BE2C (cell line): Measurements from ENCODE around the gene LBR.

Experiments
- DNase-seq: peaks from one replicate; pipeline ENCODE4 v3.0.0-alpha.2; 2020
- H3K27me3 ChIP-seq: fragments of 250-450 bp; sonication (Bioruptor Pico); 2 replicates; pipeline ENCODE4 v1.5.1; 2020; ENCODE audit warnings: mild to moderate bottlenecking
- H3K36me3 ChIP-seq: fragments of 250-450 bp; sonication (Bioruptor Pico); 2 replicates; pipeline ENCODE4 v1.5.1; 2020; ENCODE audit warnings: mild to moderate bottlenecking
- H3K4me1 ChIP-seq: fragments of 250-450 bp; sonication (Bioruptor Pico); 2 replicates; pipeline ENCODE4 v1.5.1; 2020
- H3K4me3 ChIP-seq: 2 replicates; pipeline ENCODE4 v1.5.1; 2011; ENCODE audit warnings: low read depth, low read length
- H3K9me3 ChIP-seq: fragments of 250-450 bp; sonication (Bioruptor Pico); 2 replicates; pipeline ENCODE4 v1.5.1; 2020
- TF ChIP-seq, protein P1 (sequence below): IDR thresholded peaks from 2 replicates; pipeline ENCODE4 v1.5.1; 2012; ENCODE audit warnings: mild to moderate bottlenecking, low read depth, low read length

Gene LBR

DNA sequence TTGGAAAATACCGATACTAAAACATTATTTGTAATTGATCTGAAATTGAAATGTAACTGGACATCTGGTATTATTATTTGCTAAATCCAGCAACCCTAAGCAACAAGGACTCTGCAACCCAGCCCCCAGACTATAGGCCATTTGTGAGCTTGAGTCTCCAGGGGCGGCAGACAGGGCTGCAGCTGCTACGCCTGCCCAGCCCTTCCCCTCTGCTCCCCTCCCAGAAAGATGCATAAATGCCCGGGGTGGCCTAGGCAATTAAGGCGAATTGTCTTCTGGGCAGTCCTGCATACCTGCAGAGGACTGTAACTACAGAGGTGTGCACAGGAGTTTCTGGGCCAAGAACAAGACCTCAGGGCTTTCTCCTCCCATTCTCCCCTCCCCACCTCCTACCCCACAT lies 41.2 kb upstream of the LBR start:
- Histone ChIP-seq H3K9me3 (no peaks in the 10 kb centered on the region), H3K4me1 (peaks cover 6% of the 10 kb centered on the region), H3K36me3 (no peaks in the 10 kb centered on the region), H3K4me3 (no peak overlapping the region), H3K27me3 (no peaks in the 10 kb centered on the region)
- no peak for DNase-seq
- TF ChIP-seq, protein P1, sequence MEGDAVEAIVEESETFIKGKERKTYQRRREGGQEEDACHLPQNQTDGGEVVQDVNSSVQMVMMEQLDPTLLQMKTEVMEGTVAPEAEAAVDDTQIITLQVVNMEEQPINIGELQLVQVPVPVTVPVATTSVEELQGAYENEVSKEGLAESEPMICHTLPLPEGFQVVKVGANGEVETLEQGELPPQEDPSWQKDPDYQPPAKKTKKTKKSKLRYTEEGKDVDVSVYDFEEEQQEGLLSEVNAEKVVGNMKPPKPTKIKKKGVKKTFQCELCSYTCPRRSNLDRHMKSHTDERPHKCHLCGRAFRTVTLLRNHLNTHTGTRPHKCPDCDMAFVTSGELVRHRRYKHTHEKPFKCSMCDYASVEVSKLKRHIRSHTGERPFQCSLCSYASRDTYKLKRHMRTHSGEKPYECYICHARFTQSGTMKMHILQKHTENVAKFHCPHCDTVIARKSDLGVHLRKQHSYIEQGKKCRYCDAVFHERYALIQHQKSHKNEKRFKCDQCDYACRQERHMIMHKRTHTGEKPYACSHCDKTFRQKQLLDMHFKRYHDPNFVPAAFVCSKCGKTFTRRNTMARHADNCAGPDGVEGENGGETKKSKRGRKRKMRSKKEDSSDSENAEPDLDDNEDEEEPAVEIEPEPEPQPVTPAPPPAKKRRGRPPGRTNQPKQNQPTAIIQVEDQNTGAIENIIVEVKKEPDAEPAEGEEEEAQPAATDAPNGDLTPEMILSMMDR = no peak

DNA sequence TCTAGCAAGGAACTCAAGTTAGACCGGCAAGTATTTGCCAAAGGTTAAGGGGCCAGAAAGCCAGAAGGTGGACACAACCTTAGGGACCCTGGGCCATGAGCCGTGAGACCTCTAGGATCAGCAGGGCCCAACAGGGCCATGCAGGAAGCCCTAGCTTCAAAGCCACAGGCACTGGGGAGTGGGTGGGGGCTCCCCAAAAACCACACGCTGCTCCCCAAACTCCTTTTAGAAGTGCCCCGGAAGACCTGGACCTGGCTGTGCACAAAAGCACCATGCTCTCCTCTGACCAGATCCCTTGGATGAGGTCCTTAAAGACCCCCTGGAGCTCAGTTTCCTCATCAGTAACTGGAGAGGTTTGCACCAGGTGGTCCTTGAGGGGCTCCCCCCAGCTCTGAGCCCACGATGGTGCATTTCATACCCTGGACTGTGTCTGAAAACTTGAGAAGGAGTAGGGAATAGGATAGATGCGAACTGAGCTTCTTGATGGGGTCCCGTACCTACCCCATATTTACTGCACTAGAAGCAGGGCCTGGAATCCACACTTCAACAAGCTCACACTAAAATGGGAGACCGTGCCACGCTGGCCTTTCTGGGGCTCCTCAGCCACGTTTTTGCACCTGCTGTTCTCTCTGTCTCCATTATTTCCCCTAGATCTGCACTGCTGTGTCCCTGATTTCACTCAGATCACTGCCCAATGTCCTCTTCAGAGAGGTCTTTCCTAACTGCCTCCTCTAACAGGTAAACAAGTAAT lies 40.6 kb upstream of the LBR start:
- Histone ChIP-seq H3K27me3 (no peaks in the 10 kb centered on the region), H3K4me3 (no peak overlapping the region), H3K9me3 (no peaks in the 10 kb centered on the region), H3K4me1 (peaks cover 12% of the 10 kb centered on the region), H3K36me3 (no peaks in the 10 kb centered on the region)
- TF ChIP-seq, protein P1 = no peak
- DNase-seq = no peak

DNA sequence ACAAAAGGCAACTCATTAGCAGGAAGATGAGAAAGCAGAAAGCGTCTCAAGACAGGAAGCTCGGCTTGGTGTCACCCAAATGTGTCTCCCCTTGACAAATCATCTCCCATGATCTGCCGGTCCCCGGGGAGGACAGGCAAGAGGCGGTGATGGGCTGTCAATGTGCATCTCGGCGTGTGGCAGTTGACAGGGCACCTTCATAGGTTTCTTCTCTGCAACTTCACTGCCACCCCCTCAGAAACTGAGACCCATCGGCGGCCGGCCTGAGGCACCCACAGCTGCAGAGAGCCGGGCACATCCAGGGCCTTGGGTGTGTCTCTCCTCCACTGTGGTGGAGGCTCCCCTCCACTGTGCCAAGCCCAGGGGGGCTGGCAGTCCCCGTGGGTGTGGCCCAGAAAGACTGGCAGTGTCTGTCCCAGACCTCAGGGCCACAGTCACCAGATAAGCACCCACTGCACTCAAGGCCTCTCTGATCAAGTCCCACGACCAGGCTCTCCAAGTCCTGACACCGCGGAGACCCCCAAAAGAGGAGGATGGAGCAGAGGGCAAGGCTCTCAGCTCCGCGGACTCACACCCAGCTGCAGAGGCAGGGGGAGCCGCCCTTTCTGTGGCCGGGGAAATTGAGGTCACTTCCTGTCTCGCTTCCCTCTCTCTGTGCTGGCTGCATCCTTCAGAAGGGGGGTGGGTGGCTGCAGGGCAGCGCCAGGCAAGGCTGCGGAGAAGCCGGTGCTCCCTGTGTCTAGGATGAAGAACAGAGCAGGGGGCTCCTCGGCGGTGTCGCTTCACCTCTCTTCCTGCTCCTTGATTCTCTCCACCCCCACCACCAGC lies 39.6 kb upstream of the LBR start:
- Histone ChIP-seq H3K36me3 (no peaks in the 10 kb centered on the region), H3K9me3 (no peaks in the 10 kb centered on the region), H3K27me3 (no peaks in the 10 kb centered on the region), H3K4me1 (peaks cover 21% of the 10 kb centered on the region), H3K4me3 (no peak overlapping the region)
- TF ChIP-seq, protein P1 = no peak
- DNase-seq = no peak

DNA sequence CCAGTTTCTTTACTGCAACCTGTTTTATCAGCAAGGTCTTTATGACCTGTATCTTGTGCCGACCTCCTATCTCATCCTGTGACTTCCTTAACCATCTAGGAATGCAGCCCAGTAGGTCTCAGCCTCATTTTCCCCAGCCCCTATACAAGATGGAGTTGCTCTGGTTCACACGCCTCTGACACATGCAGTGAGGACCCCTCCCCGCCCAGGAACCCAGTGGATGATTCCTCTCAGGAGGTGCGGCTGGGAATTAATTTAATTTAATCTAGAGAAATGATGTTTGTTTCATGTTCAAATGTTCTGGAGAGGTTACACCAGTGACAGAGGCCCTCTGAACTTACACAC lies 39.0 kb upstream of the LBR start:
- Histone ChIP-seq H3K36me3 (no peaks in the 10 kb centered on the region), H3K27me3 (no peaks in the 10 kb centered on the region)
- no peak for DNase-seq

DNA sequence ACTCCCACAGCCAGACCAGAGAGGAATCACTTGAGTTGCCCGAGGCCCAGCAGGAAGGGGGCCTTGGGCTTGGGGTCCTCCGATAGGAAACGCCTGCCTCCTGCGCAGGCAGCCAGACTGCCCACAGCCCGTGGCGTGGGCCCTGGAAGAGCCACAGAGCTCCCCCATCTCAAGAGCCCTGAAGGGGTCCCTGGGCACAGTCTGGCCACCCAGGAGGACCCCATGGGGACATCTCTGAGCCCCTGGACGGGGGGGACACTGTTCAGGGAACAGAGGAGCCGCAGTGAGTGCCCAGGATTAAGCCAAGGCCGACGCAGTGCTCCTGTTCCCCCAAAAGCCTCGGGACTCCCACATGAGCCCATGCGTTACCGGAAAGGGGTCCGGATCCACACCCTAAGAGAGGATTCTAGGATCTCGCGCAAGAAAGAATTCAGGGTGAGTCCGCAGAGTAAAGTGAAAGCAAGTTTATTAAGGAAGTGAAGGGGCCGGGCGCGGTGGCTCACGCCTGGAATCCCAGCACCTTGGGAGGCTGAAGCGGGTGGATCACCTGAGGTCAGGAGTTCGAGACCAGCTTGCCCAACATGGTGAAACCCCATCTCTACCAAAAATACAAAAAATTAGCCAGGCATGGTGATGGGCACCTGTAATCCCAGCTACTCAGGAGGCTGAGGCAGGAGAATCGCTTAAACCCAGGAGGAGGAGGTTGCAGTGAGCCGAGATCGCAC lies 38.1 kb upstream of the LBR start:
- peaks cover 35% of the 10 kb centered on the region for H3K4me1 ChIP-seq

More for the DNA sequence above, 39.0 kb upstream of the LBR start:
- H3K9me3 ChIP-seq = no peaks in the 10 kb centered on the region
- peaks cover 27% of the 10 kb centered on the region for H3K4me1 ChIP-seq
- H3K4me3 ChIP-seq = no peak overlapping the region
- TF ChIP-seq, protein P1 = no peak

More for the DNA sequence above, 38.1 kb upstream of the LBR start:
- Histone ChIP-seq H3K4me3 (no peak overlapping the region), H3K27me3 (no peaks in the 10 kb centered on the region), H3K36me3 (no peaks in the 10 kb centered on the region), H3K9me3 (no peaks in the 10 kb centered on the region)
- DNase-seq = no peak
- TF ChIP-seq, protein P1 = no peak
